ENCODE results near the gene H6PD.

H6PD gene

DNA sequence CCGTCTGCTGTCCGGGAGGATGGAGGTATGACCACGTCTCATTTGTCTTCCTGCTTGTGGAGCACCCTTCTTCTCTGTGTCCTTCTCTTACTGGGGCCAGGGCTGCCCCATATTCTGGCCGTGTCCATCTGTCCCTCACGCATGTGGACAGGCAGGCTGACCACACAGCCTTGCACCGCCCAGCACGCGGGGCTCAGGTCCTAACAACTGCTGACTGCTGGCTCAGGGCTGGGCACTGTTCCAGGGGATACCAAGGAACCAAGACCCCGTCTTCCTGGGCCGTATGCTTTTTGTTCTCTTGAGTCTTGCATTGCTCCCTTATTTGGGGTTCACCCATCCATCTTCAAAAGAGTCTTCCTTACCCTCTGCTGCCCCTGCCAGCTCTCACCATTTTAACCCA lies 40.6 kb downstream of the H6PD start:
- TF ChIP-seq, protein P1, sequence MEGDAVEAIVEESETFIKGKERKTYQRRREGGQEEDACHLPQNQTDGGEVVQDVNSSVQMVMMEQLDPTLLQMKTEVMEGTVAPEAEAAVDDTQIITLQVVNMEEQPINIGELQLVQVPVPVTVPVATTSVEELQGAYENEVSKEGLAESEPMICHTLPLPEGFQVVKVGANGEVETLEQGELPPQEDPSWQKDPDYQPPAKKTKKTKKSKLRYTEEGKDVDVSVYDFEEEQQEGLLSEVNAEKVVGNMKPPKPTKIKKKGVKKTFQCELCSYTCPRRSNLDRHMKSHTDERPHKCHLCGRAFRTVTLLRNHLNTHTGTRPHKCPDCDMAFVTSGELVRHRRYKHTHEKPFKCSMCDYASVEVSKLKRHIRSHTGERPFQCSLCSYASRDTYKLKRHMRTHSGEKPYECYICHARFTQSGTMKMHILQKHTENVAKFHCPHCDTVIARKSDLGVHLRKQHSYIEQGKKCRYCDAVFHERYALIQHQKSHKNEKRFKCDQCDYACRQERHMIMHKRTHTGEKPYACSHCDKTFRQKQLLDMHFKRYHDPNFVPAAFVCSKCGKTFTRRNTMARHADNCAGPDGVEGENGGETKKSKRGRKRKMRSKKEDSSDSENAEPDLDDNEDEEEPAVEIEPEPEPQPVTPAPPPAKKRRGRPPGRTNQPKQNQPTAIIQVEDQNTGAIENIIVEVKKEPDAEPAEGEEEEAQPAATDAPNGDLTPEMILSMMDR (IDR thresholded peaks at IDR 0.05; ENCODE audit: low read length, missing control alignments): no peak
- H3K4me3 ChIP-seq (replicated peaks; ENCODE audit: low read depth, low read length): no peak overlapping the region
- DNase-seq (ENCODE audit: low read depth): no peak

DNA sequence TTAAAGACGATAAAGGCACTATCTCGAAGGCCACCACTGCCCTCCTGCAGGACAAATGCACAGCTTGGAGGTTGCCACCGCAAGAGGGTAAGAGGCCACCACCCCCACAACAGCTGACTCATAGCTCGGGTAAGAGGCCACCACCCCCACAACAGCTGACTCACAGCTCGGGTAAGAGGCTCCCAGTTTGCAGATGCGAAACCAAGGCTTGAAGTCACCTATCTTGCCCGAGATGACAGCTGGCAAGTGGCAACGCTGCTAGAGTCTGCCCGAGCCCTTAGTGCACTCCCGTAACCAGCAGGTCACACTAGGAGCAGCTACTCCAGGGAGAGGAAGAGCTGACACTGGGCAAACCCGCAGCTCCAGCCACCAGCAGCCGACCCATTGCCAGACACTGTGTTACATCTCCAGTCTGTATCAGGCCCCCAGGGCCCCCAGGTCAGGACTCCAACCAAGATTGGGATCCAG lies 41.0 kb downstream of the H6PD start:
- TF ChIP-seq, protein P1 (IDR thresholded peaks at IDR 0.05; ENCODE audit: low read length, missing control alignments): no peak
- no peak overlapping the region for H3K4me3 ChIP-seq (replicated peaks; ENCODE audit: low read depth, low read length)
- DNase-seq (ENCODE audit: low read depth): no peak

DNA sequence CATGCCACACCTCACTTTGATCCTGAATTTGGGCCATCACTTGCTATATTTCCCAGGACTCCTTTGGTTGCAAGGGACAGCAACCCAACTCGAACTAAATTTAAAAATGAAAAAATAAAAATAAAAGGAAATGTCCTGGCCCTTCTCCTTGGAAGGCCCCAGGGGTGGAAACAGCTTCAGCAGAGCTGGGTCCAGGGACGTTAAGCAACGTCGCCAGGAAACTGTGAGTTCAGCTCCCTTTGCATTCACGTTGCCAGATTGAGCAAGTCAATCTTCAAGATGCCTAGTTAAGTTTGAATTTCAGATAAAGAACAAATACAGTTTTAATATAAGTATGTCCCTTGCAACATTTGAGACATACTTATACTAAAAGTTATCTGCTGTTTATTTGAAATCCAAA lies 43.5 kb downstream of the H6PD start:
- TF ChIP-seq, protein P1 (IDR thresholded peaks at IDR 0.05; ENCODE audit: low read length, missing control alignments): no peak
- no peak overlapping the region for H3K4me3 ChIP-seq (replicated peaks; ENCODE audit: low read depth, low read length)
- peak; percentile 56 for DNase-seq (ENCODE audit: low read depth)

DNA sequence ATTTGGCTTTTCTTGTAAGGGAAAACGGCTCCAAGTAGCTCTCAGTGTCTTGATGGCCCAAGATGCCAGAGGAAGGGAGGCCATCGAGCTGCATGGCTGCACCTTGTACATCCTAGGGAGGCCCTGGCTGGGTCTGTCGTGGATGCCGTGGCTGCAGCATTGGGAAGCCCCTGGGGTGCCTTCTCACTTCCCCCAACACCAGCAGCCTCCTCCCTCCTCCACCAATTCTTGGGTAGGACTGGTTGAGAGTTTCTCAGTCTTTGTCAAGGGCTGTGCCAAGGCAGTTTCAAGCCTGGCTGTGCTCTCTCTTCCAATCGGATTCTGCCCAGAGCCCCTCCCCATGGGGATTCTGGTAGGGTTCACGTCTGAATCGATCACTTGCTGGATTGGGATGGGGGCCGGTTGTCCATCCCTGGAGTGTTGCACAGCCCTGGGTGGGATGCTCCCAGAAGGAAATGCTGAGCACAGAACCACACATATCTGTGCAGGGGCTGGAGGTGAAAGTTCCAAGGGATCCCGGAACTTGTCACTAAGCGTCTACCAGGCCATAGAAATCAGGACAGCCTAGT lies 44.1 kb downstream of the H6PD start:
- H3K4me3 ChIP-seq (replicated peaks; ENCODE audit: low read depth, low read length): no peak overlapping the region
- TF ChIP-seq, protein P1 (IDR thresholded peaks at IDR 0.05; ENCODE audit: low read length, missing control alignments): no peak
- DNase-seq (ENCODE audit: low read depth): no peak

DNA sequence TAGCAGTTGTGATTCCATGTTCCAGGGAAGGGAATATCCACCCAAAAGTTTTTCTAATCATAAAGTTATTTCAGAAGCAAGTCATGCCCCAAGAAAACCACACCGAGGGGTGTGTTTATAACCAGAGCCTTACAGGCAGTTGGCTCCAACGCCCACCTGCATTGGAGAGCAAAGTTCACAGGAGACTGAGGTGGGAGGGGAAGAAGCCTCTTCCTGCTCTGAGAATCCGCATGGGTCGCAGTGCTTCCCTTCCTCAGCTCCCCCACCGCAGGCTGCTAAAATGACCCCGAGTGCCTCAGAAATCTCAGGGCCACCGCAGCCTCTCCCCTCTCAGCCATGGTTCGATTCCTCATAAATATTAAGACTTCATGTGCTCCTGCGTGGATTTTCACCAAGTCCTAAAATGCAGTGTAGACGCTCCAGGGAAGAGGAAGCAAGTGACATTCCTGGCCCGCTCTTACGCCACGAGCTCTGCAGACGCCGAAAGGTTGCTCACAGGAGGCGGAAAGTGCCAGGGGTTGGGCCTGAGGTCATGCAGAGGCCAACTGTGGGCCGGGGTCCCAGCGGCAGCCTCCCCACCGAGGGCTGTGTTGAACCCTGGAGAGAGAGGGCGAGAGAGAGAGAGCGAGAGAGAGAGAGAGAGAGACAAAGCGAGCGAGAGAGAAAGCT lies 44.7 kb downstream of the H6PD start:
- no peak for DNase-seq (ENCODE audit: low read depth)
- TF ChIP-seq, protein P1 (IDR thresholded peaks at IDR 0.05; ENCODE audit: low read length, missing control alignments): no peak
- H3K4me3 ChIP-seq (replicated peaks; ENCODE audit: low read depth, low read length): no peak overlapping the region

DNA sequence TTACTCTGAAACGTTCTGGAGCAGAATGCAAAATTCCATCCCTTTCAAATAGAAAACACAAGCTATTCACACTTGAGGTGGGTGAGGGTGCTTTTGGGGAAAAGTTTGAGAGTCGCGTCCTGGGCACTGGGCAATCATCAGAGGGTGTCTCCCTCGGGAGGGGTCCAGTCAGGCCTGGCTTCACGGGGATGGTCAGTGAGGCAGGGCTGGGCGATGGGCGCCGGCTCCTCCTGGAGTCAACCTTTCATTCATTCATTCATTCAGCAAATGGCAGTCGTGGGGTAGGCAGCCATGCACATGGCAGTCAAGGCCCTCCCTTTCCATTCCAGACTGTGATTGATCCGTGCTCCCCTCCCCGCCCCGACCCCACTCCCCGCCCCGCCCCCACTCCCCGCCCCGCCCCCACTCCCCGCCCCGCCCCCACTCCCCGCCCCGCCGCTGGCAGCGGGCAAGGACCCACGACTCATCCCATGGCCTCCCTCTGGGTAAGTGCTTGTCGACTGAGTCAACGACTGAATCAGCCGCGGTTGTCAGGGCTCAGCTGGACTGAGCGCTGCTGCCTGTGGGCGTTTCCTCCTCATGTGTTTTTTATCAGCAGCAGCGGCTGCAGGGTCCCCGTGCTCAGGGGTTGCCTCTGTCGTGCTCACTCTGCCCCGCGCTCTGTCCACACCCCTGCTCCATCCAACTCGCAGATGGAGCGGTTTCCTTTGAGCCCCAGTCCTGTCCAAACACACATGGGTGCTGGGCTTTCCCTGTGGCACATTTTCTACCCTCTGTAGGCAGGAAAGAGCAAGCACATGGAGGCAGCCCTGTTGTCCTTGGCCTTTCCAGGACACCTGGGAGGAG lies 45.7 kb downstream of the H6PD start:
- DNase-seq (ENCODE audit: low read depth): peak; percentile 90
- TF ChIP-seq, protein P1 (IDR thresholded peaks at IDR 0.05; ENCODE audit: low read length, missing control alignments): no peak
- H3K4me3 ChIP-seq (replicated peaks; ENCODE audit: low read depth, low read length): peak overlapping the region; percentile 19

Data from fibroblast of pulmonary artery (primary cell).